H9 (cell line): Measurements from ENCODE around the gene SMARCAL1. TPM values are rescaled to one million over a fixed set of nuclear protein-coding genes. Genes with fewer than 3 reads are reported as not detected.

ENCODE experiments used
- DNase-seq: peaks from one replicate; pipeline ENCODE4 v3.0.0-alpha.2; 2017
- H2AFZ ChIP-seq: one replicate; pipeline ENCODE4 v1.6.1; 2013; ENCODE audit warnings: mild to moderate bottlenecking, low read length, control low read depth, moderate library complexity
- H2AK5ac ChIP-seq: 2 replicates; pipeline ENCODE4 v1.6.1; 2013; ENCODE audit warnings: low read length, control low read depth, mixed read lengths; ENCODE audit not compliant: insufficient read length
- H2BK120ac ChIP-seq: one replicate; pipeline ENCODE4 v1.6.1; 2013; ENCODE audit warnings: low read depth, mild to moderate bottlenecking, low read length, control low read depth, inconsistent platforms; ENCODE audit not compliant: poor library complexity, severe bottlenecking
- H2BK12ac ChIP-seq: 2 replicates; pipeline ENCODE4 v1.6.1; 2013; ENCODE audit warnings: low read length, control low read depth, mixed read lengths, low read depth; ENCODE audit not compliant: insufficient read length
- H2BK15ac ChIP-seq: 2 replicates; pipeline ENCODE4 v1.6.1; 2013; ENCODE audit warnings: low read depth, low read length, control low read depth
- H2BK20ac ChIP-seq: one replicate; pipeline ENCODE4 v1.6.1; 2013; ENCODE audit warnings: low read depth, mild to moderate bottlenecking, low read length, control low read depth, inconsistent platforms; ENCODE audit not compliant: poor library complexity, severe bottlenecking
- H2BK5ac ChIP-seq: 2 replicates; pipeline ENCODE4 v1.6.1; 2013; ENCODE audit warnings: low read length, control low read depth, mixed read lengths; ENCODE audit not compliant: insufficient read length
- H3K14ac ChIP-seq: 2 replicates; pipeline ENCODE4 v1.6.1; 2013; ENCODE audit warnings: low read length, control low read depth; ENCODE audit not compliant: insufficient read depth
- H3K18ac ChIP-seq: 2 replicates; pipeline ENCODE4 v1.6.1; 2013; ENCODE audit warnings: low read depth, mild to moderate bottlenecking, mixed read lengths, low read length, control low read depth; ENCODE audit not compliant: insufficient read length
- H3K23ac ChIP-seq: 2 replicates; pipeline ENCODE4 v1.6.1; 2013; ENCODE audit warnings: low read length, control low read depth, mixed read lengths, low read depth; ENCODE audit not compliant: insufficient read length
- H3K23me2 ChIP-seq: 2 replicates; pipeline ENCODE4 v1.6.1; 2013; ENCODE audit warnings: low read depth, mild to moderate bottlenecking, mixed read lengths, low read length, control low read depth; ENCODE audit not compliant: insufficient read length, poor library complexity, severe bottlenecking
- H3K27ac ChIP-seq: 2 replicates; pipeline ENCODE4 v1.5.1; 2013; ENCODE audit warnings: low read length, control low read depth, mixed read lengths, low read depth; ENCODE audit not compliant: insufficient read length
- H3K27me3 ChIP-seq: 2 replicates; pipeline ENCODE4 v1.6.1; 2013; ENCODE audit warnings: low read length, control low read depth, inconsistent platforms; ENCODE audit not compliant: insufficient read depth
- H3K4ac ChIP-seq: 2 replicates; pipeline ENCODE4 v1.6.1; 2013; ENCODE audit warnings: low read depth, mild to moderate bottlenecking, control low read depth, inconsistent platforms, low read length, moderate library complexity
- H3K4me1 ChIP-seq: 2 replicates; pipeline ENCODE4 v1.6.1; 2013; ENCODE audit warnings: low read length, control low read depth, inconsistent platforms; ENCODE audit not compliant: insufficient read depth
- H3K4me2 ChIP-seq: 2 replicates; pipeline ENCODE4 v1.6.1; 2013; ENCODE audit warnings: low read length, control low read depth, mixed read lengths; ENCODE audit not compliant: insufficient read length, insufficient read depth
- H3K56ac ChIP-seq: 2 replicates; pipeline ENCODE4 v1.6.1; 2013; ENCODE audit warnings: low read depth, mild to moderate bottlenecking, mixed read lengths, low read length, control low read depth; ENCODE audit not compliant: insufficient read length
- H3K79me1 ChIP-seq: 2 replicates; pipeline ENCODE4 v1.6.1; 2013; ENCODE audit warnings: low read depth, mild to moderate bottlenecking, moderate library complexity, low read length, control low read depth, inconsistent platforms; ENCODE audit not compliant: insufficient read depth, poor library complexity, severe bottlenecking
- H3K79me2 ChIP-seq: 2 replicates; pipeline ENCODE4 v1.6.1; 2013; ENCODE audit warnings: low read length, control low read depth, inconsistent platforms; ENCODE audit not compliant: insufficient read depth
- H3K9ac ChIP-seq: 2 replicates; pipeline ENCODE4 v1.6.1; 2013; ENCODE audit warnings: low read length, control low read depth, mixed read lengths; ENCODE audit not compliant: insufficient read length; ENCODE audit errors: extremely low read depth
- H3K9me3 ChIP-seq: one replicate; pipeline ENCODE4 v1.6.1; 2013; ENCODE audit warnings: low read depth, low read length, inconsistent platforms; ENCODE audit not compliant: control insufficient read depth
- H3T11ph ChIP-seq: one replicate; pipeline ENCODE4 v1.6.1; 2013; ENCODE audit warnings: mild to moderate bottlenecking, low read length, control low read depth, inconsistent platforms
- H4K20me1 ChIP-seq: one replicate; pipeline ENCODE4 v1.6.1; 2013; ENCODE audit not compliant: control insufficient read depth, insufficient read length, insufficient read depth
- H4K5ac ChIP-seq: 2 replicates; pipeline ENCODE4 v1.6.1; 2013; ENCODE audit warnings: low read depth, mild to moderate bottlenecking, mixed read lengths, low read length, control low read depth; ENCODE audit not compliant: insufficient read length
- H4K8ac ChIP-seq: replicated peaks from 2 replicates; pipeline ENCODE4 v1.6.1; 2013; ENCODE audit warnings: low read length, control low read depth, mixed read lengths, low read depth; ENCODE audit not compliant: insufficient read length
- H4K91ac ChIP-seq: 2 replicates; pipeline ENCODE4 v1.6.1; 2013; ENCODE audit warnings: low read depth, mild to moderate bottlenecking, moderate library complexity, mixed read lengths, low read length, control low read depth; ENCODE audit not compliant: insufficient read length
- H3K27ac Mint-ChIP-seq, 3 experiments: 2 replicates in 2 of 3; 3 replicates in 1 of 3; pipeline ENCODE4 v1.8.0; 2020 to 2021; ENCODE audit warnings: mixed read lengths in 3 of 3, mild to moderate bottlenecking in 1 of 3, moderate library complexity in 1 of 3
- H3K27me3 Mint-ChIP-seq: 2 replicates; pipeline ENCODE4 v1.8.0; 2021; ENCODE audit warnings: low read depth, mild to moderate bottlenecking, moderate library complexity, mixed read lengths
- H3K36me3 Mint-ChIP-seq, 3 experiments: 2 replicates in 2 of 3; 3 replicates in 1 of 3; pipeline ENCODE4 v1.8.0; 2020 to 2021; ENCODE audit warnings: low read depth in 3 of 3, mixed read lengths in 3 of 3; ENCODE audit not compliant: insufficient read depth in 1 of 3
- H3K4me1 Mint-ChIP-seq, 2 experiments: 2 replicates each; pipeline ENCODE4 v1.8.0; 2020; ENCODE audit warnings: mixed read lengths in 2 of 2
- H3K4me3 Mint-ChIP-seq, 2 experiments: 2 replicates in 1 of 2; 3 replicates in 1 of 2; pipeline ENCODE4 v1.8.0; 2020 to 2021; ENCODE audit warnings: mild to moderate bottlenecking in 2 of 2, mixed read lengths in 2 of 2, moderate library complexity in 1 of 2
- H3K9me3 Mint-ChIP-seq, 2 experiments: 2 replicates in 1 of 2; 3 replicates in 1 of 2; pipeline ENCODE4 v1.8.0; 2020; ENCODE audit warnings: mild to moderate bottlenecking in 2 of 2, mixed read lengths in 2 of 2, moderate library complexity in 1 of 2
- CTCF ChIP-seq: fragments of 200-600 bp; sonication (generic); conservative IDR thresholded peaks from 3 replicates; pipeline ENCODE4 v1.8.0; 2021; ENCODE audit warnings: antibody characterized with exemption, mild to moderate bottlenecking
- WGBS: extraction: QIAGEN DNeasy Blood & Tissue Kit; methylation state at CpG from one replicate; pipeline ENCODE4 v1.1.7; 2013; ENCODE audit warnings: missing lambda C conversion rate, low lambda C conversion rate, mixed read lengths; ENCODE audit not compliant: insufficient read length; ENCODE audit errors: extremely low coverage; 5-methylcytosine and 5-hydroxymethylcytosine counted together
- total RNA-seq: library from RNA; stranded (reverse); gene quantifications from 2 replicates; pipeline ENCODE4 v1.2.1, GENCODE V29; 2021

Gene SMARCAL1
- total RNA-seq, 1 experiment from 2014 or later: 16.5 TPM

GRCh38 chr2:216445501-216445900, 33.2 kb downstream of the SMARCAL1 start:
- Histone ChIP-seq H4K8ac (no peak overlapping the region), H3K27me3 (no peaks in the 10 kb centered on the region), H4K5ac (no peak overlapping the region), H3K14ac (no peak overlapping the region), H4K20me1 (no peaks in the 10 kb centered on the region), H3K4ac (no peak overlapping the region), H3K23ac (no peak overlapping the region), H3K79me2 (no peaks in the 10 kb centered on the region), H2AK5ac (no peak overlapping the region), H2BK5ac (no peak overlapping the region), H4K91ac (no peak overlapping the region), H2BK20ac (no peak overlapping the region), H2BK120ac (no peak overlapping the region), H3K79me1 (no peaks in the 10 kb centered on the region), H3K27ac (no peak overlapping the region), H3K9me3 (peaks cover 13% of the 10 kb centered on the region), H3K4me2 (no peak overlapping the region), H2BK12ac (no peak overlapping the region), H3K4me1 (peaks cover 4% of the 10 kb centered on the region; the same call in 1 of the 2 replicates), H3K56ac (no peak overlapping the region), H2BK15ac (no peak overlapping the region), H3K18ac (no peak overlapping the region), H3T11ph (no peak overlapping the region), H2AFZ (no peak overlapping the region), H3K9ac (no peak overlapping the region), H3K23me2 (no peaks in the 10 kb centered on the region)
- H3K4me3 Mint-ChIP-seq: no peak overlapping the region
- H3K27me3 Mint-ChIP-seq: no peaks in the 10 kb centered on the region
- no CpG with 5 or more reads among the region's 5 CpGs for WGBS
- H3K36me3 Mint-ChIP-seq: peaks cover 39 to 54% (median 51%) of the 10 kb centered on the region in 3 experiments
- H3K9me3 Mint-ChIP-seq: peaks cover 15 to 18% of the 10 kb centered on the region in 2 experiments
- H3K4me1 Mint-ChIP-seq: peaks cover 12 to 16% of the 10 kb centered on the region in 2 experiments
- TF ChIP-seq CTCF: no peak
- peak overlapping the region in 1 of 3 experiments; percentile 90; a peak in 1 of 7 replicates for H3K27ac Mint-ChIP-seq
- no peak for DNase-seq
